Measurements from ENCODE around the gene CLINT1. TPM values are rescaled to one million over a fixed set of nuclear protein-coding genes. Genes with fewer than 3 reads are reported as not detected.

CLINT1 gene
- total RNA-seq (2022) (170 and 176 TPM in 2 replicates), Bru-seq, nascent RNA (percentile 97 among the genes with signal in this experiment), BruChase-seq, experiment 1, labeled RNA remaining after a 6-hour chase (percentile 96 among the genes with signal in this experiment), BruChase-seq, experiment 2, labeled RNA remaining after a 2-hour chase (percentile 96 among the genes with signal in this experiment)
- long read RNA-seq, transcript CLINT1-201 (12 exons, 3,440 nt), result major isoform, 336 of 599 reads
- long read RNA-seq, transcript CLINT1-208 (2 exons, 2,905 nt), result minor isoform, 5 of 599 reads
- long read RNA-seq, transcript CLINT1-207 (12 exons, 2,346 nt), result minor isoform, 152 of 599 reads
- long read RNA-seq, partial matches to known transcripts, result 14 of 599 reads
- long read RNA-seq, other reads (novel, unspliced or antisense), result 90 of 599 reads

GRCh38 chr5:157858527-157859226 is at the start of gene CLINT1:
Gene CLINT1, minus strand, starts transcription at chr5:157859145. Its CDS starts 175 bp downstream, at chr5:157858970.
- TF ChIP-seq CTCF (IDR thresholded peaks at IDR 0.05; ENCODE audit: unreplicated experiment), result no peak
- H3K4me3 Mint-ChIP-seq (ENCODE audit: unreplicated experiment), result peak within 1 kb of the TSS; percentile 96
- peak within 1 kb of the TSS; percentile 99 for H3K27ac Mint-ChIP-seq (ENCODE audit: low read depth, unreplicated experiment)
- peak; percentile 92 for DNase-seq (ENCODE audit: unreplicated experiment)
- ChIA-PET CTCF (interaction anchor here (0.6 to 1.2 kb wide), 7 partner anchors 13 to 663 kb away, joined by 3 to 5 read pairs (median 3); no protein-coding TSS in a partner anchor), POLR2A (interaction anchor here (0.6 to 1.7 kb wide), 22 partner anchors 8 to 1332 kb away, joined by 3 to 12 read pairs (median 3); no protein-coding TSS in a partner anchor)
- BruUV-seq (replicated peaks), result no TSS peak
- H3K4me1 Mint-ChIP-seq (ENCODE audit: insufficient read depth, unreplicated experiment), result peaks cover 22% of the 10 kb centered on the region
- peaks cover 6% of the 10 kb centered on the region for H3K36me3 Mint-ChIP-seq (ENCODE audit: insufficient read depth, unreplicated experiment)
- intact Hi-C loops (cut with micrococcal nuclease), result loop anchor here (1.0 kb wide), 1 partner anchor 13 kb away; no protein-coding TSS in a partner anchor
- no peaks in the 10 kb centered on the region for H3K9me3 Mint-ChIP-seq (ENCODE audit: unreplicated experiment)
- no peaks in the 10 kb centered on the region for H3K27me3 Mint-ChIP-seq (ENCODE audit: insufficient read depth, unreplicated experiment)

GRCh38 chr5:157908459-157908858 is 49.5 kb upstream of the CLINT1 start:
- Mint-ChIP-seq H3K4me1 (ENCODE audit: insufficient read depth, unreplicated experiment) (no peaks in the 10 kb centered on the region), H3K27ac (ENCODE audit: low read depth, unreplicated experiment) (no peak overlapping the region), H3K36me3 (ENCODE audit: insufficient read depth, unreplicated experiment) (peaks cover 5% of the 10 kb centered on the region), H3K27me3 (ENCODE audit: insufficient read depth, unreplicated experiment) (no peaks in the 10 kb centered on the region), H3K4me3 (ENCODE audit: unreplicated experiment) (no peak overlapping the region), H3K9me3 (ENCODE audit: unreplicated experiment) (no peaks in the 10 kb centered on the region)
- no peak for TF ChIP-seq CTCF (IDR thresholded peaks at IDR 0.05; ENCODE audit: unreplicated experiment)
- ChIA-PET CTCF (interaction anchor here (0.6 to 1.4 kb wide), 4 partner anchors 12 to 189 kb away, joined by 3 to 6 read pairs (median 4); no protein-coding TSS in a partner anchor), POLR2A (interaction anchor here (0.6 to 1.4 kb wide), 3 partner anchors 11 to 88 kb away, joined by 3 read pairs; partner anchors contain the start of gene CLINT1)
- intact Hi-C loops (cut with micrococcal nuclease), result no loop called here
- BruUV-seq (replicated peaks), result no TSS peak
- no peak for DNase-seq (ENCODE audit: unreplicated experiment)

GRCh38 chr5:157907479-157907878 is 48.5 kb upstream of the CLINT1 start:
- H3K9me3 Mint-ChIP-seq (ENCODE audit: unreplicated experiment), result no peaks in the 10 kb centered on the region
- H3K4me3 Mint-ChIP-seq (ENCODE audit: unreplicated experiment), result no peak overlapping the region
- no peak overlapping the region for H3K27ac Mint-ChIP-seq (ENCODE audit: low read depth, unreplicated experiment)
- no peak for TF ChIP-seq CTCF (IDR thresholded peaks at IDR 0.05; ENCODE audit: unreplicated experiment)
- intact Hi-C loops (cut with micrococcal nuclease), result no loop called here
- ChIA-PET POLR2A (interaction anchor here (0.7 kb wide), 1 partner anchor 1113 kb away, joined by 5 read pairs; no protein-coding TSS in a partner anchor), CTCF (interaction anchor here (0.6 to 1.6 kb wide), 5 partner anchors 8 to 1200 kb away, joined by 3 to 5 read pairs (median 3); no protein-coding TSS in a partner anchor)
- no peak for DNase-seq (ENCODE audit: unreplicated experiment)
- H3K27me3 Mint-ChIP-seq (ENCODE audit: insufficient read depth, unreplicated experiment), result no peaks in the 10 kb centered on the region
- no peaks in the 10 kb centered on the region for H3K4me1 Mint-ChIP-seq (ENCODE audit: insufficient read depth, unreplicated experiment)
- H3K36me3 Mint-ChIP-seq (ENCODE audit: insufficient read depth, unreplicated experiment), result peaks cover 5% of the 10 kb centered on the region
- no TSS peak for BruUV-seq (replicated peaks)

- Mint-ChIP-seq H3K4me1 (ENCODE audit: insufficient read depth, unreplicated experiment) (no peaks in the 10 kb centered on the region), H3K27ac (ENCODE audit: low read depth, unreplicated experiment) (no peak overlapping the region), H3K4me3 (ENCODE audit: unreplicated experiment) (no peak overlapping the region), H3K9me3 (ENCODE audit: unreplicated experiment) (no peaks in the 10 kb centered on the region), H3K36me3 (ENCODE audit: insufficient read depth, unreplicated experiment) (no peaks in the 10 kb centered on the region), H3K27me3 (ENCODE audit: insufficient read depth, unreplicated experiment) (no peaks in the 10 kb centered on the region)
- POLR2A ChIA-PET, result interaction anchor here (1.0 kb wide), 2 partner anchors 32 to 46 kb away, joined by 3 read pairs; no protein-coding TSS in a partner anchor
- intact Hi-C loops (cut with micrococcal nuclease), result no loop called here
- no peak for TF ChIP-seq CTCF (IDR thresholded peaks at IDR 0.05; ENCODE audit: unreplicated experiment)
- no TSS peak for BruUV-seq (replicated peaks)
- no peak for DNase-seq (ENCODE audit: unreplicated experiment)
- CTCF ChIA-PET, result interaction anchor here (0.6 to 1.3 kb wide), 6 partner anchors 10 to 1229 kb away, joined by 3 to 4 read pairs (median 3); no protein-coding TSS in a partner anchor
These were observed 44.1 kb upstream of the CLINT1 start for GRCh38 chr5:157903117-157903450.
